Stimulated activated CD4-positive, alpha-beta T cell treated with anti-CD3 and anti-CD28 coated beads, TNF-alpha, amount 100 ng/mL, for 24 hours (primary cell): Measurements from ENCODE around the gene ADAM21.
"Not testable (repeated sequence)": the region's sequence is repeated elsewhere in the genome, so short reads cannot be mapped to it uniquely, and the experiment has no call there.

Source experiments
- DNase-seq, 3 experiments: peaks; one replicate each; pipeline ENCODE4 v3.0.0-alpha.2; 2020; ENCODE audit warnings: low read depth in 3 of 3

Gene ADAM21

DNA sequence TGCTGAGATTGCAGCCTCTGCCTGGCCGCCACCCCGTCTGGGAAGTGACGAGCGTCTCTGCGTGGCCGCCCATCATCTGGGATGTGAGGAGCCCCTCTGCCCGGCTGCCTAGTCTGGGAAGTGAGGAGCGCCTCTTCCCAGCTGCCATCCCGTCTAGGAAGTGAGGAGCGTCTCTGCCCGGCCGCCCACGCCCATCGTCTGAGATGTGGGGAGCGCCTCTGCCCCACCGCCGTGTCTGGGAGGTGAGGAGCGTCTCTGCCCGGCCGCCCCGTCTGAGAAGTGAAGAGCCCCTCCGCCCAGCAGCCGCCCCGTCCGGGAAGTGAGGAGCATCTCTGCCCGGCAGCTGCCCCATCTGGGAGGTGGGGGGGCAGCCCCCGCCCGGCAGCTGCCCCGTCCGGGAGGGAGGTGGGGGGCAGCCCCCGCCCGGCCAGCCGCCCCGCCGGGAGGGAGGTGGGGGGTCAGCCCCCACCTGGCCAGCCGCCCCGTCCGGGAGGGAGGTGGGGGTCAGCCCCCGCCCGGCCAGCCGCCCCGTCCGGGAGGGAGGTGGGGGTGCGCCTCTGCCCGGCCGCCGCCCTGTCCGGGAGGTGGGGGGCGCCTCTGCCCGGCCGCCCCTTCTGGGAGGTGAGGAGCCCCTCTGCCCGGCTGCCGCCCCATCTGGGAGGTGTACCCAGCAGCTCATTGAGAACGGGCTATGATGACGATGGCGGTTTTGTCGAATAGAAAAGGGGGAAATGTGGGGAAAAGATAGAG, 25.6 kb downstream of the ADAM21 start:
- not testable (repeated sequence) for DNase-seq

DNA sequence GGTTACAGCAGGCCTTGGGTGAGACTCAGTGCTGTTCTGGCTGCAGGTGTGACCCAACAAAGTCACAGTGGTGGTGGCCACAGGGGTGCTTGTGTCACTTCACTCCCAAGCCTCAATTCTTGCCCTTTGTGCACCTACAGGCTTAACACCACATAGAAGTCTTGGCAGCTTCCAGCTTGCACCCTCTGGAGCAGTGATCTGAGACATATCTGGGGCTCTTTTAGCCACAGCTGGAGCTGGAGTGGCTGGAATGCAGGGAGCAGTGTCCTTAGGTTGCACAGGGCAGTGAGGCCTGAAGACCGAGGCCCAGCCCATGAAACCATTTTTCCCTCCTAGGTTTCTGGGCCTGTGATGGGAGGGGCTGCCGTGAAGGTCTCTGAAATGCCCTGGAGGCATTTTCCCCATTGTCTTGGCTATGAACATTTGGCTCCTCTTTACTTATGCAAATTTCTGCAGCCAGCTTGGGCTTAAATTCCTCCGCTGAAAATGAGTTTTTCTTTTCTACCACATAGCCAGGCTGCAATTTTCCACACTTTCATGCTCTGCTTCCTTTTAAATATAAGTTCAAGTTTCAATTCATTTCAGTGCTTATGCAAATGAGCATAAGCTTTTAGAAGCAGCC, 37.7 kb downstream of the ADAM21 start:
- DNase-seq, result no peak

DNA sequence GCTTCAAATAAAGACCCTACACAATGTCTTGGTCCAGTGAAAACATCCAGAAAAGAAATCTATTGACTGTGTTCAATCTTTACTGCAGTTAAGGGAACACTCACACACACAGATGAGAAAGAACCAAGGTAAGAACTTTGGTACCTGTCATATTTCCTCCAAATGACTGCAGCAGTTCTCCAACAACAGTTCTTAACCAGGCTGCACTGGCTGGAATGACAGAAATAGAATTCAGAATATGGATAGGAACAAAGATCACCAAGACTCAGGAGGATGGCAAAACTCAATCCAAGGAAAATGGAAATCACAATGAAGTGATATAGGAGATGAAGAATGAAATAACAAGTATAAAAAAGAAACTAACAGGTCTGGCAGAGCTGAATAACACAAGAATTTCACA, 46.2 kb downstream of the ADAM21 start:
- no peak for DNase-seq
